Panc1 (cell line): Measurements from ENCODE around the gene SRRM4. TPM values are rescaled to one million over a fixed set of nuclear protein-coding genes. Genes with fewer than 3 reads are reported as not detected.

ENCODE experiments used
- ATAC-seq: fragments of 200-7000 bp; cut with Tn5 transposase; 2 replicates; pipeline ENCODE4 v1.9.1; 2020; ENCODE audit warnings: mild to moderate bottlenecking, moderate library complexity
- BruUV-seq: library from RNA; stranded (reverse); fragments of 400-500 nt; replicated peaks from 2 replicates; lab custom pipeline; 2021; lab: Mats Ljungman, UMichigan
- CTCF ChIA-PET: fragments of 300-600 bp; sonication (Branson Sonifier 250); formaldehyde crosslinking; loops from one replicate; lab custom pipeline; 2022; ENCODE audit warnings: antibody characterized with exemption; lab: Charles Lee
- POLR2A ChIA-PET: fragments of 300-600 bp; sonication (Branson Sonifier 250); formaldehyde crosslinking; loops from one replicate; lab custom pipeline; 2022; ENCODE audit warnings: antibody characterized with exemption; lab: Charles Lee
- DNase-seq: peaks from one replicate; pipeline ENCODE4 v3.0.0-alpha.2; 2010; ENCODE audit warnings: low read depth, low spot score
- H3K27ac ChIP-seq: 2 replicates; pipeline ENCODE4 v1.5.1; 2011; ENCODE audit warnings: mild to moderate bottlenecking, low read length, inconsistent platforms
- H3K27me3 ChIP-seq: fragments of 200-500 bp; sonication (Bioruptor generic); 2 replicates; pipeline ENCODE4 v1.6.0; 2014; ENCODE audit warnings: low read length, inconsistent platforms; ENCODE audit not compliant: control insufficient read depth, insufficient read depth
- H3K36me3 ChIP-seq: fragments of 200-500 bp; sonication (Bioruptor generic); 2 replicates; pipeline ENCODE4 v1.5.1; 2014; ENCODE audit warnings: inconsistent platforms, mild to moderate bottlenecking, low read length, moderate library complexity; ENCODE audit not compliant: control insufficient read depth, insufficient read depth
- H3K4me1 ChIP-seq: 2 replicates; pipeline ENCODE4 v1.5.1; 2011; ENCODE audit warnings: inconsistent platforms, mild to moderate bottlenecking, low read length, moderate library complexity; ENCODE audit not compliant: control insufficient read depth, insufficient read depth
- H3K4me3 ChIP-seq, 2 experiments: 2 replicates each; pipeline ENCODE4 v1.5.1; 2011 to 2012; ENCODE audit warnings: low read depth in 2 of 2, low read length in 2 of 2, mild to moderate bottlenecking in 2 of 2, inconsistent platforms in 1 of 2, moderate library complexity in 1 of 2
- H3K9me3 ChIP-seq: fragments of 200-500 bp; sonication (Bioruptor generic); 2 replicates; pipeline ENCODE4 v1.5.1; 2014; ENCODE audit warnings: low read depth, mild to moderate bottlenecking, inconsistent platforms, low read length, moderate library complexity; ENCODE audit not compliant: control insufficient read depth, insufficient read depth
- CTCF ChIP-seq: fragments of 450-650 bp; IDR thresholded peaks from 2 replicates; pipeline ENCODE4 v1.5.1; 2017; ENCODE audit warnings: mild to moderate bottlenecking
- POLR2AphosphoS5 ChIP-seq: IDR thresholded peaks from 2 replicates; pipeline ENCODE4 v1.6.1; 2012; ENCODE audit warnings: mild to moderate bottlenecking, low read depth, low read length, moderate library complexity
- SIN3A ChIP-seq: IDR thresholded peaks from 2 replicates; pipeline ENCODE4 v1.6.1; 2012; ENCODE audit warnings: low read depth, mild to moderate bottlenecking, low read length, moderate library complexity, borderline replicate concordance; ENCODE audit not compliant: insufficient read depth
- TCF7L2 ChIP-seq: IDR thresholded peaks from 2 replicates; pipeline ENCODE4 v1.6.1; 2011; ENCODE audit warnings: mild to moderate bottlenecking, low read depth, low read length, inconsistent platforms
- in situ Hi-C: cut with HindIII; loops from 2 replicates; pipeline ENCODE4 v1.10.0; 2016; ENCODE audit warnings: low sequenced_read_pairs, low pct_unique_long_range_greater_than_20kb
- intact Hi-C: fragments of 100-400 bp; cut with micrococcal nuclease; formaldehyde crosslinking; loops from one replicate; pipeline ENCODE4 v1.10.0; 2022; ENCODE audit not compliant: unreplicated experiment
- total RNA-seq: library from RNA; stranded (reverse); gene quantifications from one replicate; pipeline ENCODE4 v1.2.1, GENCODE V29; 2021; ENCODE audit not compliant: unreplicated experiment
- TF ChIP-seq, protein P1 (sequence below), 2 experiments: IDR thresholded peaks; 2 replicates each; pipeline ENCODE4 v1.6.1; 2011 to 2012; ENCODE audit warnings: low read depth in 2 of 2, control low read depth in 1 of 2, low read length in 1 of 2, mild to moderate bottlenecking in 1 of 2, moderate library complexity in 1 of 2; ENCODE audit not compliant: insufficient read depth in 1 of 2

SRRM4 gene
- total RNA-seq, 1 experiment from 2014 or later: not detected

- DNase-seq (no peak), ATAC-seq (no peak)
- no peaks in the 10 kb centered on the region for H3K36me3 ChIP-seq
- ChIA-PET CTCF (no interaction called here), POLR2A (no interaction called here)
- H3K9me3 ChIP-seq: no peaks in the 10 kb centered on the region
- TF ChIP-seq POLR2AphosphoS5: no peak
- no peak for TF ChIP-seq CTCF
- TF ChIP-seq SIN3A: no peak
- TF ChIP-seq, protein P1, sequence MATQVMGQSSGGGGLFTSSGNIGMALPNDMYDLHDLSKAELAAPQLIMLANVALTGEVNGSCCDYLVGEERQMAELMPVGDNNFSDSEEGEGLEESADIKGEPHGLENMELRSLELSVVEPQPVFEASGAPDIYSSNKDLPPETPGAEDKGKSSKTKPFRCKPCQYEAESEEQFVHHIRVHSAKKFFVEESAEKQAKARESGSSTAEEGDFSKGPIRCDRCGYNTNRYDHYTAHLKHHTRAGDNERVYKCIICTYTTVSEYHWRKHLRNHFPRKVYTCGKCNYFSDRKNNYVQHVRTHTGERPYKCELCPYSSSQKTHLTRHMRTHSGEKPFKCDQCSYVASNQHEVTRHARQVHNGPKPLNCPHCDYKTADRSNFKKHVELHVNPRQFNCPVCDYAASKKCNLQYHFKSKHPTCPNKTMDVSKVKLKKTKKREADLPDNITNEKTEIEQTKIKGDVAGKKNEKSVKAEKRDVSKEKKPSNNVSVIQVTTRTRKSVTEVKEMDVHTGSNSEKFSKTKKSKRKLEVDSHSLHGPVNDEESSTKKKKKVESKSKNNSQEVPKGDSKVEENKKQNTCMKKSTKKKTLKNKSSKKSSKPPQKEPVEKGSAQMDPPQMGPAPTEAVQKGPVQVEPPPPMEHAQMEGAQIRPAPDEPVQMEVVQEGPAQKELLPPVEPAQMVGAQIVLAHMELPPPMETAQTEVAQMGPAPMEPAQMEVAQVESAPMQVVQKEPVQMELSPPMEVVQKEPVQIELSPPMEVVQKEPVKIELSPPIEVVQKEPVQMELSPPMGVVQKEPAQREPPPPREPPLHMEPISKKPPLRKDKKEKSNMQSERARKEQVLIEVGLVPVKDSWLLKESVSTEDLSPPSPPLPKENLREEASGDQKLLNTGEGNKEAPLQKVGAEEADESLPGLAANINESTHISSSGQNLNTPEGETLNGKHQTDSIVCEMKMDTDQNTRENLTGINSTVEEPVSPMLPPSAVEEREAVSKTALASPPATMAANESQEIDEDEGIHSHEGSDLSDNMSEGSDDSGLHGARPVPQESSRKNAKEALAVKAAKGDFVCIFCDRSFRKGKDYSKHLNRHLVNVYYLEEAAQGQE (IDR thresholded peaks at IDR 0.05; ENCODE audit: insufficient read depth in 1 of 2, low read depth in 2 of 2, low read length in 1 of 2): no peak
- TF ChIP-seq TCF7L2: no peak
- no peak overlapping the region for H3K4me3 ChIP-seq
- H3K27ac ChIP-seq: no peak overlapping the region
- H3K27me3 ChIP-seq: no peaks in the 10 kb centered on the region
- H3K4me1 ChIP-seq: no peaks in the 10 kb centered on the region
- intact Hi-C loops (no loop called here), in situ Hi-C loops (no loop called here)
- BruUV-seq: no TSS peak
These were observed 16.4 kb upstream of the SRRM4 start for GRCh38 chr12:118964988-118965387.

DNA sequence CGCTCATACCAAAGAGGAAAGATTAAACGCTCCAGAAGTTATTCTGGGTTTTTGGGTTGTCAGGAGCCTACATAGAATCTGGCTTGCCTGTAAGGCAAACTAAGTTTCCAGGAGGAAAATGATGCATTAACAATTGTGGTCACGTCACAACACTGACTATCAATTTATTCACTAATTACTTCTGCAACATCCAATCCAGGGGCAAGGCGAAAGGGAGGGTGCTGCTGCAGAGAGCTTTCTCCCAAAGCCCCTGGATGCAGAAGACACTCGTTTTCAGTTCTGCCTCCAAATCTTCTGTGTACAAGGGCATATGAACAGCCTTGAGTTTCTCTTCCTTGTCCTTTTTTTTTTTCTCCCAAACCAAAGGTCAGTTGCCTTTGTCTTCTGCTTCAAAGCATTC, 10.5 kb upstream of the SRRM4 start:
- Histone ChIP-seq H3K27ac (no peak overlapping the region), H3K36me3 (no peaks in the 10 kb centered on the region), H3K4me1 (no peaks in the 10 kb centered on the region), H3K4me3 (no peak overlapping the region), H3K9me3 (no peaks in the 10 kb centered on the region), H3K27me3 (no peaks in the 10 kb centered on the region)
- no TSS peak for BruUV-seq
- ChIA-PET POLR2A (no interaction called here), CTCF (no interaction called here)
- TF ChIP-seq TCF7L2: no peak
- no peak for TF ChIP-seq SIN3A
- TF ChIP-seq, protein P1 (IDR thresholded peaks at IDR 0.05; ENCODE audit: insufficient read depth in 1 of 2, low read depth in 2 of 2, low read length in 1 of 2): no peak
- no peak for TF ChIP-seq POLR2AphosphoS5
- TF ChIP-seq CTCF: no peak
- ATAC-seq: no peak
- intact Hi-C loops (loop anchor here (10.0 kb wide), 1 partner anchor 444 kb away; no protein-coding TSS in a partner anchor), in situ Hi-C loops (no loop called here)
- no peak for DNase-seq
